Natural killer cell (primary cell): ENCODE data around the gene ZFHX3. TPM values are rescaled to one million over a fixed set of nuclear protein-coding genes. Genes with fewer than 3 reads are reported as not detected.

Experiments
- ATAC-seq, 3 donors: fragments of 150-1000 bp in 2 of 3; fragments of 200-7000 bp in 1 of 3; cut with Tn5 transposase; 1 replicate in 1 of 3; 2 replicates in 2 of 3; pipeline ENCODE4 v1.10.0; 2021; ENCODE audit warnings: mild to moderate bottlenecking in 2 of 3, moderate library complexity in 2 of 3
- DNase-seq, 2 donors: peaks; one replicate each; pipeline versions ENCODE4 v3.0.0 to v3.0.0-alpha.2; 2013 to 2021; ENCODE audit warnings: mixed read lengths in 1 of 2
- H3K27ac ChIP-seq: one replicate; pipeline ENCODE4 v1.5.1; 2013; ENCODE audit warnings: mild to moderate bottlenecking, low read length
- H3K27me3 ChIP-seq: one replicate; pipeline ENCODE4 v1.6.1; 2013; ENCODE audit warnings: low read length; ENCODE audit not compliant: control insufficient read depth, insufficient read depth
- H3K36me3 ChIP-seq: one replicate; pipeline ENCODE4 v1.6.1; 2013; ENCODE audit warnings: low read length; ENCODE audit not compliant: control insufficient read depth, insufficient read depth
- H3K4me1 ChIP-seq: one replicate; pipeline ENCODE4 v1.6.1; 2013; ENCODE audit warnings: low read length; ENCODE audit not compliant: control insufficient read depth, insufficient read depth
- H3K4me3 ChIP-seq: one replicate; pipeline ENCODE4 v1.5.1; 2013; ENCODE audit warnings: low read length
- H3K9me3 ChIP-seq: one replicate; pipeline ENCODE4 v1.6.1; 2013; ENCODE audit warnings: low read length; ENCODE audit not compliant: control insufficient read depth, insufficient read depth
- H3K27ac Mint-ChIP-seq, 2 donors: one replicate each; pipeline ENCODE4 v1.8.0; 2022; ENCODE audit warnings: mild to moderate bottlenecking in 2 of 2, mixed read lengths in 2 of 2, moderate library complexity in 1 of 2
- H3K27me3 Mint-ChIP-seq, 2 donors: one replicate each; pipeline ENCODE4 v1.8.0; 2022; ENCODE audit warnings: low read depth in 2 of 2, mixed read lengths in 2 of 2
- H3K36me3 Mint-ChIP-seq: one replicate; pipeline ENCODE4 v1.8.0; 2022; ENCODE audit warnings: mixed read lengths
- H3K4me1 Mint-ChIP-seq, 2 donors: one replicate each; pipeline ENCODE4 v1.8.0; 2022; ENCODE audit warnings: mixed read lengths in 2 of 2
- H3K4me3 Mint-ChIP-seq: one replicate; pipeline ENCODE4 v1.8.0; 2022; ENCODE audit warnings: mild to moderate bottlenecking, moderate library complexity, mixed read lengths
- H3K9me3 Mint-ChIP-seq, 2 donors: one replicate each; pipeline ENCODE4 v1.8.0; 2022; ENCODE audit warnings: mixed read lengths in 2 of 2
- CTCF ChIP-seq: fragments of 200-600 bp; IDR thresholded peaks from one replicate; pipeline ENCODE4 v1.8.0; 2022; ENCODE audit warnings: antibody characterized with exemption
- WGBS: methylation state at CpG from one replicate; pipeline ENCODE4 v1.1.7; 2013; ENCODE audit warnings: missing lambda C conversion rate; ENCODE audit not compliant: insufficient coverage; 5-methylcytosine and 5-hydroxymethylcytosine counted together
- intact Hi-C: fragments of 100-400 bp; cut with micrococcal nuclease; formaldehyde crosslinking; loops from one replicate; pipeline ENCODE4 v1.14.2; 2022
- total RNA-seq, 4 donors: library from RNA; stranded (reverse); fragments of 120-200 nt in 1 of 4; gene quantifications; one replicate each; pipeline versions ENCODE4 v1.2.3 to v1.2.4, GENCODE V29; 2013 to 2022

Gene ZFHX3
- total RNA-seq, 3 donors from 2014 or later (not counting 1 experiment from before 2014, with no cell fraction given), result 5.8 to 7.8 (median 7.5) TPM

DNA sequence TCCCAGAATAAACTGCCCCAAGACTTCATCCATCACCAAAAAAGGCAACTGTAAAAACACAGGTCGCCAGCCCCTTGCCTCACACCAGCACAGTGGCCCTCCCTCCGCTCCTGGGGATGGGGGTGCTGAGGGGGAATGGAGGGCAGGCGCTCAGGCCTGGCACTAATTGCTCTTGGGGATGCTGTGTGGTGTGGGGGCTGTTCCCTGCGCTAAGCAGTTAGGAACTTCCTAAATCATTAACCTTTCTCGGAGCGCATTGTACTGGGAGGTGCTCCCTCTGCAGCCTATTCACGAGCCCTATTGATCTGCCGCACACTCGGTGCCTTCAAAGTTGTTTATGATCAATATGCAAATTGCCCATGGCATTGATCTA, 199.9 kb downstream of the ZFHX3 start:
- ATAC-seq (no peak), DNase-seq (no peak)
- Histone ChIP-seq H3K4me3 (no peak overlapping the region), H3K9me3 (no peaks in the 10 kb centered on the region), H3K36me3 (no peaks in the 10 kb centered on the region), H3K27ac (no peak overlapping the region), H3K4me1 (peaks cover 32% of the 10 kb centered on the region), H3K27me3 (no peaks in the 10 kb centered on the region)
- no peaks in the 10 kb centered on the region for H3K9me3 Mint-ChIP-seq
- intact Hi-C loops, result no loop called here
- peaks cover 10 to 21% of the 10 kb centered on the region in 2 donors for H3K27me3 Mint-ChIP-seq
- no peak overlapping the region for H3K4me3 Mint-ChIP-seq
- H3K4me1 Mint-ChIP-seq, result peaks cover 30 to 41% of the 10 kb centered on the region in 2 donors
- H3K36me3 Mint-ChIP-seq, result no peaks in the 10 kb centered on the region
- H3K27ac Mint-ChIP-seq, result no peak overlapping the region
- TF ChIP-seq CTCF, result no peak
- 90% methylated on average over 9 of the region's 9 CpGs for WGBS

DNA sequence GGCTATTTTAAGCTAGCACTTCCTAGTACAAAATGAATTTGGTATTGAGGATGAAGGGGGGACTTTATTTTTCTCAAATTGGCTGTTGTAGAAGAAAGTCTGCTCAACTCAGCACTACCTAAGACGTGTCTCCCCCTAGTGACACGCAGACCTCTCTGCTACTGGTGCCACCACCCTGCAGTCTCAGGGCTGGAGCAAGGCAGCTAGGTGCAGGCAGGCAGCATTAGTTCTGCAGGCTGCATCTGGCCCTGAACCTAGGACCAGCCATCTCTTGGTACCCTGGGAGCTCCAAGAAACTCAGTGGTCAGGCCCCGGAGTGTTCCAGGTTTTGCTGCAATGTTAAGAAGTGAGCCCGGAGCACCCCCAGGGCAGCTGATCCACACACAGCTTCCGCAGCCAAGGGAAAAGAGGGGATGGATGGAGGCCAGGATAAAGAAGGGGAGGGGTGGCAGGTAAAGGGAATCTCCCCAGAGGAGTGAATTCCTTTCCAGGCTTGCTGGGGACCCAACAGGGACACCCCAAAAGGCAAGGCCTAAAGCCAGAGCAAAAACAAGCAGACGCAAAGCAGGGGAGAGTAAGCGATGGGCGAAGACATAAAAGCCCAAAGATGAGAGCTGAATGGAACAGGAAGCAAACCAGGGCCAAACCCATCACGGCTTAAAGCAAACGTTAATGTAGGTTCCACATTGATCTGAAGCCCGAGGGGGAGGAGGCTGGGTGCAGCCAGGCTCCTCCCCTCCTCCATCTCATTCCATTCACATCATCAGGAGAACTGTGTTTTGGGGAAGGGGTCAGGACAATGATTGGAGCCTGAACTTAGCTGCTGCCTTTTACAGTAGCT, 200.5 kb downstream of the ZFHX3 start:
- no peak overlapping the region for H3K27ac ChIP-seq
- peak in 1 of 3 donors; percentile 48 for ATAC-seq
- no peaks in the 10 kb centered on the region for H3K36me3 Mint-ChIP-seq

DNA sequence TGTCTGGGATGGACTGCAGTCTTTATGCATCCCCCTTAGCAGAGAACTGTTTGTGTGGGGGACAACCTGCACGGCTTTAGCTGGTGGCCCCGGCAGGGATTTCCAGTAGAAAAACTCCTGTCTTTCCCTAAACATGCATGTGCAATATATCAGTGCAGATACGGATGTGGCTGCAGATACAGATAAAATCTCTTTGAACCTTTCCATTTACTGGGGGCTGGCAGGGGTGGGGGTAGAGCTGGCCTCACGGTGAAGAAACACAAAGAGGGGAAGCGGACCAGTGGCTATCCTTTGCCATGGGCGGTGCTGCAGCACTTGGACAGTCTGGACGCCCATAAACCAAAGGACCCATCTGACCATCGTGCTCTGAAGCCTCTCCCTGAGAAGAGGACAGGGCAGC, 201.3 kb downstream of the ZFHX3 start:
- Histone ChIP-seq H3K4me1 (peaks cover 32% of the 10 kb centered on the region), H3K27ac (no peak overlapping the region), H3K27me3 (no peaks in the 10 kb centered on the region), H3K36me3 (no peaks in the 10 kb centered on the region), H3K9me3 (no peaks in the 10 kb centered on the region), H3K4me3 (no peak overlapping the region)
- Mint-ChIP-seq H3K4me3 (no peak overlapping the region), H3K4me1 (peaks cover 30 to 41% of the 10 kb centered on the region in 2 donors), H3K36me3 (no peaks in the 10 kb centered on the region), H3K9me3 (no peaks in the 10 kb centered on the region), H3K27me3 (peaks cover 10 to 21% of the 10 kb centered on the region in 2 donors), H3K27ac (no peak overlapping the region)
- no peak for TF ChIP-seq CTCF
- WGBS, result 61% methylated on average over 8 of the region's 8 CpGs
- ATAC-seq, result no peak
- no peak for DNase-seq
- intact Hi-C loops, result no loop called here

More for the DNA sequence above, 200.5 kb downstream of the ZFHX3 start:
- Histone ChIP-seq H3K36me3 (no peaks in the 10 kb centered on the region), H3K4me1 (peaks cover 32% of the 10 kb centered on the region), H3K4me3 (no peak overlapping the region), H3K27me3 (no peaks in the 10 kb centered on the region), H3K9me3 (no peaks in the 10 kb centered on the region)
- no peaks in the 10 kb centered on the region for H3K9me3 Mint-ChIP-seq
- no peak overlapping the region for H3K4me3 Mint-ChIP-seq
- intact Hi-C loops, result no loop called here
- no peak overlapping the region for H3K27ac Mint-ChIP-seq
- DNase-seq, result peak in 1 of 2 donors; percentile 10
- no peak for TF ChIP-seq CTCF
- peaks cover 10 to 21% of the 10 kb centered on the region in 2 donors for H3K27me3 Mint-ChIP-seq
- 84% methylated on average over 10 of the region's 11 CpGs for WGBS
- H3K4me1 Mint-ChIP-seq, result peaks cover 30 to 41% of the 10 kb centered on the region in 2 donors
